Loucy (cell line): ENCODE measurements around the gene CKM.

ENCODE experiments used
- H2AFZ ChIP-seq: fragments of 200-600 bp; sonication (generic); 2 replicates; pipeline ENCODE4 v1.6.0; 2016; ENCODE audit warnings: antibody characterized with exemption, mild to moderate bottlenecking, low read length, moderate library complexity
- H3F3A ChIP-seq: fragments of 200-600 bp; 2 replicates; pipeline ENCODE4 v1.6.0; 2016; ENCODE audit warnings: antibody characterized with exemption, low read depth, mild to moderate bottlenecking
- H3K27me3 ChIP-seq: fragments of 200-600 bp; sonication (generic); 2 replicates; pipeline ENCODE4 v1.6.1; 2014; ENCODE audit warnings: low read length, mild to moderate bottlenecking; ENCODE audit not compliant: insufficient read depth, poor library complexity, severe bottlenecking
- H3K36me3 ChIP-seq: fragments of 200-600 bp; sonication (generic); 2 replicates; pipeline ENCODE4 v1.6.1; 2016; ENCODE audit warnings: low read length; ENCODE audit not compliant: insufficient read depth
- H3K4me1 ChIP-seq: fragments of 200-600 bp; sonication (generic); 2 replicates; pipeline ENCODE4 v1.5.1; 2014; ENCODE audit warnings: low read length, mild to moderate bottlenecking; ENCODE audit not compliant: insufficient read depth, poor library complexity, severe bottlenecking
- H3K4me2 ChIP-seq: fragments of 200-600 bp; sonication (generic); 2 replicates; pipeline ENCODE4 v1.6.0; 2014; ENCODE audit warnings: antibody characterized with exemption, low read length, low read depth, mild to moderate bottlenecking; ENCODE audit not compliant: poor library complexity, severe bottlenecking
- H3K4me3 ChIP-seq: fragments of 200-600 bp; sonication (generic); 2 replicates; pipeline ENCODE4 v1.5.1; 2014; ENCODE audit warnings: low read length, mild to moderate bottlenecking, mixed read lengths; ENCODE audit not compliant: poor library complexity, severe bottlenecking
- H3K79me2 ChIP-seq: fragments of 200-600 bp; sonication (generic); 2 replicates; pipeline ENCODE4 v1.6.1; 2014; ENCODE audit warnings: low read length; ENCODE audit not compliant: insufficient read depth
- H3K9ac ChIP-seq: fragments of 200-600 bp; sonication (generic); 2 replicates; pipeline ENCODE4 v1.6.0; 2014; ENCODE audit warnings: mild to moderate bottlenecking, low read depth, low read length, moderate library complexity; ENCODE audit not compliant: poor library complexity, severe bottlenecking
- H3K9me2 ChIP-seq: fragments of 200-600 bp; sonication (generic); replicated peaks from 2 replicates; pipeline ENCODE4 v1.6.1; 2016; ENCODE audit warnings: low read depth, low read length, mixed read lengths
- H3K9me3 ChIP-seq: fragments of 200-600 bp; sonication (generic); 2 replicates; pipeline ENCODE4 v1.6.1; 2014; ENCODE audit warnings: mild to moderate bottlenecking, antibody characterized with exemption, low read length, low read depth; ENCODE audit not compliant: insufficient read depth
- H4K20me1 ChIP-seq: fragments of 200-600 bp; sonication (generic); 2 replicates; pipeline ENCODE4 v1.6.0; 2014; ENCODE audit warnings: antibody characterized with exemption, low read length, mild to moderate bottlenecking; ENCODE audit not compliant: insufficient read depth, poor library complexity, severe bottlenecking
- EZH2phosphoT487 ChIP-seq: fragments of 200-600 bp; IDR thresholded peaks from 2 replicates; pipeline ENCODE4 v1.6.1; 2018; ENCODE audit warnings: antibody characterized with exemption, mild to moderate bottlenecking, moderate library complexity, borderline replicate concordance
- TF ChIP-seq, protein P1 (sequence below): fragments of 200-600 bp; sonication (generic); conservative IDR thresholded peaks from 2 replicates; pipeline ENCODE4 v1.5.1; 2014; ENCODE audit warnings: mild to moderate bottlenecking, antibody characterized with exemption, low read length

Gene CKM

DNA sequence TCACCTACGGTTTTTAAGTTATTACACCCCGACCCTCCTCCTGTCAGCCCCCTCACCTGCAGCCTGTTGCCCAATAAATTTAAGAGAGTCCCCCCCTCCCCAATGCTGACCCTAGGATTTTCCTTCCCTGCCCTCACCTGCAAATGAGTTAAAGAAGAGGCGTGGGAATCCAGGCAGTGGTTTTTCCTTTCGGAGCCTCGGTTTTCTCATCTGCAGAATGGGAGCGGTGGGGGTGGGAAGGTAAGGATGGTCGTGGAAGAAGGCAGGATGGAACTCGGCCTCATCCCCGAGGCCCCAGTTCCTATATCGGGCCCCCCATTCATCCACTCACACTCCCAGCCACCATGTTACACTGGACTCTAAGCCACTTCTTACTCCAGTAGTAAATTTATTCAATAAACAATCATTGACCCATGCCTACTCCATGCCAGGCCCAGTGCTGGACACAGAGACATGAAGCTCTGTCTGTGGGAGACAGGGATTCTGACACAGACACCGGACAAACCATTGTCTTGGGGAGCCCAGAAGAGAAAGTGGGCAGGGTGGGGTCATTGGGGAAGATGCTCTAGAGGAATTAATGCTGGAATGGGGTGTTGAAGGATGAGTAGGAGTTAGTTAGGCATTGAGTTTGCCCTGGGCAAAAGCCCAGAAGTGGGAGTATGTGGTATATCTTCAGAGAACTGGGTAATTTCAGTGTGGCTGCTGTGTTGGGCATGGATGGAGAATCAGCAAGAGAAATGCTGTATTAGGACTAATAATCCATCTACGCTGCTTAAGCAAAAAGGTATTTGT, 19.2 kb downstream of the CKM start:
- H3K27me3 ChIP-seq, result no peaks in the 10 kb centered on the region
- no peak for TF ChIP-seq EZH2phosphoT487
- TF ChIP-seq, protein P1, sequence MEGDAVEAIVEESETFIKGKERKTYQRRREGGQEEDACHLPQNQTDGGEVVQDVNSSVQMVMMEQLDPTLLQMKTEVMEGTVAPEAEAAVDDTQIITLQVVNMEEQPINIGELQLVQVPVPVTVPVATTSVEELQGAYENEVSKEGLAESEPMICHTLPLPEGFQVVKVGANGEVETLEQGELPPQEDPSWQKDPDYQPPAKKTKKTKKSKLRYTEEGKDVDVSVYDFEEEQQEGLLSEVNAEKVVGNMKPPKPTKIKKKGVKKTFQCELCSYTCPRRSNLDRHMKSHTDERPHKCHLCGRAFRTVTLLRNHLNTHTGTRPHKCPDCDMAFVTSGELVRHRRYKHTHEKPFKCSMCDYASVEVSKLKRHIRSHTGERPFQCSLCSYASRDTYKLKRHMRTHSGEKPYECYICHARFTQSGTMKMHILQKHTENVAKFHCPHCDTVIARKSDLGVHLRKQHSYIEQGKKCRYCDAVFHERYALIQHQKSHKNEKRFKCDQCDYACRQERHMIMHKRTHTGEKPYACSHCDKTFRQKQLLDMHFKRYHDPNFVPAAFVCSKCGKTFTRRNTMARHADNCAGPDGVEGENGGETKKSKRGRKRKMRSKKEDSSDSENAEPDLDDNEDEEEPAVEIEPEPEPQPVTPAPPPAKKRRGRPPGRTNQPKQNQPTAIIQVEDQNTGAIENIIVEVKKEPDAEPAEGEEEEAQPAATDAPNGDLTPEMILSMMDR, result no peak
- no peaks in the 10 kb centered on the region for H4K20me1 ChIP-seq
- H3K79me2 ChIP-seq, result no peaks in the 10 kb centered on the region
- H3K9ac ChIP-seq, result no peak overlapping the region
- no peaks in the 10 kb centered on the region; the same call in 1 of the 2 replicates for H3K36me3 ChIP-seq
- H3K4me2 ChIP-seq, result no peak overlapping the region
- H3K9me3 ChIP-seq, result no peaks in the 10 kb centered on the region
- no peaks in the 10 kb centered on the region for H3K9me2 ChIP-seq
- no peaks in the 10 kb centered on the region for H3K4me1 ChIP-seq
- H3F3A ChIP-seq, result no peaks in the 10 kb centered on the region
- no peak overlapping the region for H3K4me3 ChIP-seq
- H2AFZ ChIP-seq, result no peak overlapping the region

DNA sequence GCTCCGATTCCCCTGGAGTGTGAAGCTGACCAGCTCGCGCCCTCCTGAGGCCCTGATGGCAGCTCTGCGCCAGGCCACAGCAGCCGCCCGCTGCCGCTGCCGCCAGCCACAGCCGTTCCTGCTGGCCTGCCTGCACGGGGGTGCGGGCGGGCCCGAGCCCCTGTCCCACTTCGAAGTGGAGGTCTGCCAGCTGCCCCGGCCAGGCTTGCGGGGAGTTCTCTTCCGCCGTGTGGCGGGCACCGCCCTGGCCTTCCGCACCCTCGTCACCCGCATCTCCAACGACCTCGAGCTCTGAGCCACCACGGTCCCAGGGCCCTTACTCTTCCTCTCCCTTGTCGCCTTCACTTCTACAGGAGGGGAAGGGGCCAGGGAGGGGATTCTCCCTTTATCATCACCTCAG, 20.3 kb downstream of the CKM start:
- Histone ChIP-seq H3K9me2 (no peaks in the 10 kb centered on the region), H3K9me3 (no peaks in the 10 kb centered on the region), H3K4me1 (no peaks in the 10 kb centered on the region), H2AFZ (no peak overlapping the region), H3K4me2 (no peak overlapping the region), H4K20me1 (no peaks in the 10 kb centered on the region), H3K36me3 (no peaks in the 10 kb centered on the region; the same call in 1 of the 2 replicates), H3F3A (no peaks in the 10 kb centered on the region), H3K79me2 (no peaks in the 10 kb centered on the region), H3K4me3 (no peak overlapping the region), H3K9ac (no peak overlapping the region), H3K27me3 (no peaks in the 10 kb centered on the region)
- TF ChIP-seq EZH2phosphoT487, result no peak
- TF ChIP-seq, protein P1, result no peak

DNA sequence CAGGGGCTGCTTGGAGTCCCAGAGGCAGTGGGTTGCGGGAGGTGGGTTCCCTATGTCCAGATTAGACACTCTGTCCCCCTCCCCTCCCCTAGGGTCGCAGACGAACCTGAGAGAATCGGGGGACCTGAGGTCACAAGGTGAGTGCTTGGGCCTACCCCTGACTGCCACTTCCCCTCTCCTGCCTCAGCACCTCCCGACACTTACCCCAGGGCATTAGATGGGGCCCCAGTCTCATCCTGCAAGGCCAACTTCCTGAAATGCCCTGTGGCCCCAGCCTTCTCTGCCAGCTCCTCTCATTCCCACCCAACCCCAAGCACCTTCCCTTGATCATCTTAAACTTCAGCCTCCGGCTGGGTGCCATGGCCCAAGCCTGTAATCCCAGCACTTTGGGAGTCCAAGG, 23.0 kb downstream of the CKM start:
- H4K20me1 ChIP-seq, result no peaks in the 10 kb centered on the region
- H3K36me3 ChIP-seq, result peaks cover under 1% of the 10 kb centered on the region; the same call in 1 of the 2 replicates
- no peak overlapping the region for H3K9ac ChIP-seq
- H3K4me2 ChIP-seq, result no peak overlapping the region
- no peaks in the 10 kb centered on the region for H3K9me3 ChIP-seq
- no peaks in the 10 kb centered on the region for H3K9me2 ChIP-seq
- H3F3A ChIP-seq, result no peaks in the 10 kb centered on the region
- no peaks in the 10 kb centered on the region for H3K79me2 ChIP-seq
- no peaks in the 10 kb centered on the region for H3K4me1 ChIP-seq
- no peak overlapping the region for H3K4me3 ChIP-seq
- TF ChIP-seq, protein P1, result no peak
- no peaks in the 10 kb centered on the region for H3K27me3 ChIP-seq
- H2AFZ ChIP-seq, result no peak overlapping the region
